ENCODE measurements around the gene NIN.

The NIN gene

DNA sequence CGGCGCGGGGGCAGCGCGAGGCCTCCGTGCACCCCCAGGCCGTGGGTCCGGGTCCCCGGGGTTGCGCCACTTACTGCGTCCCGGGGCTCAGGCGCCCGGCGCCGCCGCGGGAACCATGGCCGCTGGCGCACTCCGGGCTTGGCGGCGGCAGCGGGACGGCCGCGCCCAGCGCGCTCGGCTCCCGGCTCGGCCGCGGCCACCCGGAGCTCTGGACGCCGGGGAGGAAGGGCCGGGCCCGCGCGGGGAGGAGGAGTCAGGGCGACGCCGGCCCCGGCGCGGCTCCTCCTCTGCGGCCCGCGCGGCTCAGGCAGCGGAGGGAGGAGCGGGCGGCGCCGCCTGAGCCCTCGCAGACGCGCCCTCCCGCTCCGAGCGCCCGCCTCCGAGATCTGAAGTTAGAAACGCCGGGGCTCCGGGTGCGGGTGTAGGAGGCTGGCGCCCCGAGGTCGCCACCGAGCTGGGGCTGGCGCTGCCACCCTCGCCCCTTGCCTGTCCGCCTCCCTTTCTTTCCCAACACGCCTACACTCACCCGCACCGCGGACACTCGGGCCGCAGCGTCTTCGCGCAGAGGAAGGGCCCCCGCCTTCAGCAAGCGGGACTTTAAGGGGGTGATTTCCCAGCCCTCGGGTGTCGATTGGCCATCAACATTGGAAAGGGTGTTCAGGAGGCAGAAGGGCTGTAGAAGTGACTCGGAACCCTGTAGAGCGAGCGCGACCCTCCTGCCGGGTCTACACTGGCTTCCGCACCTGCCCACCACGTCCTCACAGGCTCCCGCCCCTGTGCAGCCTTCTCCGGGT lies at the start of gene NIN:
Gene NIN, minus strand, starts transcription at position 231 of the 794 bp plus-strand sequence. CDS start 9,106 bp downstream, outside the sequence.
- peak; percentile 73 for DNase-seq

DNA sequence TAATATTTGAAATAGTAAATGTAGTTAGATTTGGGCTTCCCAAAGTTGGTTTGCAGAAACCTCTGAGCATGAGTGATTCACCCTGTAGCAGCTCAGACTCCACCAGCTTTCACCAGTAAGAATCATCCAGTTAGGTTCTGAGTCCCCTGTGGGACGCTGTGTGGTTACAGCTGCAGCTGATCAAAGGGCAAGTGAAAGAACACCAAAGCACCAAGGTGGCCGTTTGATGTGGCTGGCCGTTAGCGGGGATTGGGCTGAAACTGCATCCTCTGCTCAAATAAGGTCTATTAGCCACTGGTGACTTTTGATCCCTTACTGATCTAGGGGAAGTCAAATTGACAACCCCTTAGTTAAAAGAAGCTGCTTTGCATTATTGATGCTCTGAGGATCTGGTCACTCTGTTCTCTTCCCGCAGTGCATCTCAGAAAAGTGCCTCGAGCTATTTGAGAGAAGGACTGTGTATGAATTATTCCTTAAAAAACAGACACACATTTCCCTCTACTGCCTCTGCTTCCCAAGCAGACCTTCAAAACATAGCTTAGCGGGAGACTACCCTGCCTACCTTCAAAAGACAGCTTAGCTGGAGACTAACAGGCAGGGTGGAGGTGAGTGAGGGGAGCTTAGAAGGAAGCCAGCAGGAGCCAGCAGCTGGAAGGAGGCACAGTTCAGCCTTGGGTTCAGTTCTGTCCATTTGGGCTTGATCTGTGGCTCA lies 44.6 kb upstream of the NIN start:
- peak; percentile 62 for DNase-seq

DNA sequence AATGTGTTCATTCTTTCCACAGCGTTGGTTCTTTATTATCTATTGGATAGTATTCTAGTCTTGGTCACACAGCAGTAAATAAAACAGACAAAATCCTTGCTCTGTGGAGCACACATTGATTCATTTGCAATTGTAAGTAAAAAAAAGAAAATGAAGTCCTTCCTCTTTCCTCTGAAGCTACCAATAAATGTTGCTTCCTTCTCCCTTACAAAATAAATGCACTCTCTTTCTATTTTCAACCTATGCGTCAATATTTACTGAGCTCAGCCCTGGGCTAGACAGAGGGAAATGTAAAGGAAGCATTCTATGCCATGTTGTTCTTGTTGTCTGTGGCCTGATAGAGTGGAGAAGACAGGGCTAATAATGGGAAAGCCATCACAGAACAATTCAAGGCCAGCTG lies 43.8 kb upstream of the NIN start:
- no peak for DNase-seq

- no peak for DNase-seq
These were observed 41.2 kb upstream of the NIN start, which contains the start of gene ABHD12B for GRCh38 chr14:50871914-50872732. TSS of gene ABHD12B (plus strand) at chr14:50872053. CDS start at chr14:50872175, 122 bp downstream.

- no peak for DNase-seq
These were observed 40.3 kb upstream of the NIN start for GRCh38 chr14:50871228-50871627.

DNA sequence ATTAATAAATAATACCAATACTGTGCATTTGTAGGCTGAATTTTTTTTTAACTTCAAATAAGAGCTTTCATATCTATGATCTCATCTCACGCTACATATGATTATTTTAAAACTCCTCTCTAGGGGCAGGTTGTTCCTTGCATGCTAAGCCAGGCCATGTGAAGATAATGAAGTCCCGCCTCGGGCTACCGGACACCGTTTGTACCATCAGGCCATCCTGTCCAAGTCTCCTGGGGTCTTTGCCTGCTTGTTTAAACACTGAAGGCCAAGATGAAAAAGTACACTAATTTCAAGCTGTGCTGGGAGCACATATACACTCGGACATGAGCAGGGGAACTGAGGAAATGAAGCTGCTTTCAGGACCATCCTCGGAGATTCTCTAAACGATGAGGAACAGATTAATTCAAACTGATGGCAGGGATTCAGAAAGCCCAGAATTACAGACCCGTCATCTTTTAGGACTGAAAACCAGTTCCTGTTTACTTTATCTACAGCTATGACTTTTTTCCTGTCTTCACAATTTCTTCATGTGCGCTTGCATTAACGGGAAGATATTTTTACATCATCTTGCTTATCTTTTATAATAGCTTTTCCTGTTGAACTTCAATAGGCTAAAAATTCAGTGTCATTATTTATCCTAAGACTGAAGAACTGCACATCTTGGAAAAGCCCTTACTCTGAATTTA lies 34.6 kb upstream of the NIN start:
- DNase-seq: no peak

GRCh38 chr14:50864946-50865345 lies 34.0 kb upstream of the NIN start:
- no peak for DNase-seq

DNA sequence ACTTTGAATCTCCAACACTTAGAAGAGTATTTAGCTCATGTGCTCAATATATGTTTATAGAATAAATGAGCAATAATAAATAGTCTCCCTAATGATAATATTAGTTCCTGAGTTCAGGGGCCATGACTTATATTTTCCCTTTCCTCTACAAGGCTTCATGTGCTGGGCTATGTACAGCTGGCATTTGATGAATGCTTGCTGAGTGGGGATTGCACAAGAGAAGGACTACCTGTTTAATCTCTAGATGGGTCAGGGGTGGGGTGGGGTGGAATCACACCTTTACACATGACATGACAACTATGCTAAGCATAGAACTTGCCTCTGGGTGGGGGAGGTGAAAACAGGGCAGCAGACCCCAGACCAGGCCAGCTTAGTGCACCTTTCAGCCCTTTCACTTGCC lies 33.3 kb upstream of the NIN start:
- DNase-seq: no peak

GRCh38 chr14:50862036-50862570 lies 31.1 kb upstream of the NIN start:
- DNase-seq: no peak

- DNase-seq: peak; percentile 92
These were observed 29.6 kb upstream of the NIN start for GRCh38 chr14:50860478-50861086.

- no peak for DNase-seq
These were observed 28.3 kb upstream of the NIN start for GRCh38 chr14:50859296-50859624.

DNA sequence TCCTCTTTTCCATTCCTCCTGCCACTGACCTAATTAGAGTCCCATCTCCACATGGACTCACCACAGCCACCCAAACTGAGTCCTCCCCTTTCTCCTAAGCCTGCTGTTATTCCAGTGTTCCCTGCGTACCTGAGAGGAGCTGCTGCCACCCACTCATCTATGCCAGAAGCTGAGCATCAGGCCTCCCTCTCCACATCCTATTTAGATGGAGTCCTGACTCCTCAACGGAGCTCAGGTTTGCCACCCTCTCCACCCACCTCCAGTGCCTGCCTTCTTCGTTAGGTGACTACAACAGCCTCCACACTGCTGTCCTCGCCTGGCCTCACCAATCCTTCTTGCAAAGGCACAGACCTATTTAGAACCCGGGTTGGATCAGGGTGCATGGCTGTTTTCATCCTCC lies 25.7 kb upstream of the NIN start:
- no peak for DNase-seq

DNA sequence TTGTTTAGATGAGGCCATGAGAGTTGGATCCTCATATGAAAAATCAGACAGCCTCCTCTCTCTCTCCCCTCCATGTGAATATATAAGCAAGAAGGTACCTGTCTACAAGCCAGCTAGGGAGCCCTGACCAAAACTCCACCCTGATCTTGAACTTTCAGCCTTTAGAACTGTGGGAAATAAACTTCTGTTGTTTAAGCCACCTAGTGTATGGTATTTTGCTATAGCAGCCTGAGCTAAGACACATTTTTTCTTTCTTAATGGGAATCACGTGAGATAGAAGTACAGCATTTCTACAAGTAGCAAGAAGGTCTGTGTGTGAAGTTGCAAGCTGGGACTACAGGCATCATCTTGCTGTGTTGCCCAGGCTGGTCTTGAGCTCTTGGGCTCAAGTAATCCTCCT lies 24.6 kb upstream of the NIN start:
- DNase-seq: no peak

GRCh38 chr14:50854521-50854920 lies 23.6 kb upstream of the NIN start:
- DNase-seq: no peak

DNA sequence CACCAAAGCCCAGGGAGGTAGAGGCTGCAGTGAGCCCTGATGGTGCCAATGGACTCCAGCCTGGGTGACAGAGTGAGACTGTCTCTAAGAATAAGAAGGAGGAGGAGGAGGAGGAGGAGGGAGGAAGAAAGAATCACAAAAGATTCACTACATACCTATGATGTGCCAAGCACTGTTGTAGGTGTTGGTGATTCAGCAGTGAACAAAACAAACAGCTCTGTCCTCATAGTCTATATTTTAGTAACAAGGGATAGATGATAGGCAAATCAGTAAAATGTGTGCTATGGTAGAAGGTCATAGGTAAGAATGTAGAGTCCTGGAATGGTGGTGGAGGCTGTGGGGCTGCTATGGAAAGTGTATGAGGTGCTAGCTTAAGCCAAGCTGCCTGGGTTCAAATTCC lies 22.9 kb upstream of the NIN start:
- no peak for DNase-seq

GRCh38 chr14:50846226-50846880 lies 15.4 kb upstream of the NIN start:
- DNase-seq: no peak

DNA sequence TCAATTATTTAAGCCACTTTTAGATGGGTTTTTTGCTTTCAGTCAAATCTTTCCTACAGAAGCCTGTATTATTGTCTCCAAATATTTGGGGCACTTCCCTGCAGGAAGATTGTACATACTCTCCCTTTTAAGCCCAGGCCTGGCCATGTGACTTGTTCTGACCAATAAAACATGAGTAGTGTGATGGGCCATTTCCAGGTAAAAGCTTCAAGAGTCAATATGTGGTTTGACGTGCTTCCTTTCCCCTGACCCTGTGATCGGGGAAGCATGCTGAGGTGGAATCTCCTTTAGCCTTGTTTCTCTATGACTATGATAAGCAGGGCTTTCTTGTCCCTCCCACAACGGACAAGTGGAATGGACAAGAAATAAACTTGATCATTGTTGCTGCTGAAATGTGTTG lies 14.2 kb upstream of the NIN start:
- DNase-seq: no peak

GRCh38 chr14:50844391-50844790 lies 13.4 kb upstream of the NIN start:
- DNase-seq: no peak

DNA sequence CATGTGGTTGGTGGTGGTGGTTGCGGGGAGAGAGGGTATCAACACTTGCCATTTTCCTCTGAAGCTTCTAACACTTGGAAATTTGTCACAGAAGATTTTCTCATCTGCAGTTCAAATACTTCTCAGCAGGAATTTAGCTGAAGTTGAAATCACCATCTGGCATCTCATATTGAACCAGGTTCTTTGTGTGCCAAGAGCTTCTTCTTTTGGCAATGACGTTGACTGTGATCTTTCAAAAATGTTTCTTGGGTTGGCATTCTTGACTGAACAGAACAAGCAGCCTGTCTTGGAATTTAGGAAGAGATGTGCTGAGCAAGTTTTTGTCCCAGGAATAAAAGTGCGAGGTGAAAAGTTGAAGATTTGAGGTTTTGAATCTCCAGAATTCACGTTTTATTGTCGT lies 8.7 kb upstream of the NIN start:
- no peak for DNase-seq

GRCh38 chr14:50839048-50839447 lies 8.1 kb upstream of the NIN start:
- DNase-seq: no peak

- DNase-seq: no peak
These were observed 7.0 kb upstream of the NIN start for GRCh38 chr14:50837850-50838470.
